PC-3 (cell line): ENCODE measurements around the gene PIGT. TPM values are rescaled to one million over a fixed set of nuclear protein-coding genes. Genes with fewer than 3 reads are reported as not detected.

ENCODE experiments used
- ATAC-seq: fragments of 200-7000 bp; cut with Tn5 transposase; 2 replicates; pipeline ENCODE4 v1.9.1; 2020; ENCODE audit warnings: mild to moderate bottlenecking, moderate library complexity
- BruUV-seq: library from RNA; stranded (reverse); fragments of 400-500 nt; replicated peaks from 2 replicates; lab custom pipeline; 2021; lab: Mats Ljungman, UMichigan
- CTCF ChIA-PET: fragments of 300-600 bp; sonication (Branson Sonifier 250); formaldehyde crosslinking; loops from one replicate; lab custom pipeline; 2022; ENCODE audit warnings: antibody characterized with exemption; lab: Charles Lee
- POLR2A ChIA-PET: fragments of 300-600 bp; sonication (Branson Sonifier 250); formaldehyde crosslinking; loops from one replicate; lab custom pipeline; 2022; ENCODE audit warnings: antibody characterized with exemption; ENCODE audit not compliant: unreplicated experiment; lab: Charles Lee
- DNase-seq: peaks from one replicate; pipeline ENCODE4 v3.0.0-alpha.2; 2015
- H2AFZ ChIP-seq: fragments of 300-600 bp; sonication (generic); 2 replicates; pipeline ENCODE4 v1.6.0; 2016; ENCODE audit warnings: antibody characterized with exemption, low read length
- H3F3A ChIP-seq: fragments of 300-600 bp; sonication (generic); one replicate; pipeline ENCODE4 v1.6.0; 2017; ENCODE audit warnings: antibody characterized with exemption, low read length, control low read depth, mild to moderate bottlenecking; ENCODE audit not compliant: unreplicated experiment
- H3K27ac ChIP-seq: fragments of 300-600 bp; sonication (generic); 2 replicates; pipeline ENCODE4 v1.5.1; 2016; ENCODE audit warnings: mild to moderate bottlenecking, low read length
- H3K27me3 ChIP-seq: fragments of 300-600 bp; sonication (generic); 2 replicates; pipeline ENCODE4 v1.6.1; 2016; ENCODE audit warnings: low read length, mixed read lengths
- H3K36me3 ChIP-seq: fragments of 300-600 bp; sonication (generic); 2 replicates; pipeline ENCODE4 v1.6.1; 2016; ENCODE audit warnings: low read depth, mixed run types, low read length, mixed read lengths
- H3K4me1 ChIP-seq: fragments of 300-600 bp; sonication (generic); 2 replicates; pipeline ENCODE4 v1.5.1; 2016; ENCODE audit warnings: low read length; ENCODE audit not compliant: insufficient read depth
- H3K4me2 ChIP-seq: fragments of 300-600 bp; sonication (generic); 2 replicates; pipeline ENCODE4 v1.6.0; 2016; ENCODE audit warnings: low read length
- H3K4me3 ChIP-seq: fragments of 300-600 bp; sonication (generic); 2 replicates; pipeline ENCODE4 v1.5.1; 2016; ENCODE audit warnings: mild to moderate bottlenecking, low read length, mixed read lengths
- H3K79me2 ChIP-seq: fragments of 300-600 bp; sonication (generic); 2 replicates; pipeline ENCODE4 v1.6.1; 2017; ENCODE audit warnings: low read length, mixed read lengths
- H3K9ac ChIP-seq: fragments of 300-600 bp; sonication (generic); 2 replicates; pipeline ENCODE4 v1.6.0; 2016; ENCODE audit warnings: mild to moderate bottlenecking, low read length
- H3K9me2 ChIP-seq: fragments of 300-600 bp; sonication (generic); replicated peaks from 2 replicates; pipeline ENCODE4 v1.6.1; 2016; ENCODE audit warnings: mixed run types, low read length, mixed read lengths
- H3K9me3 ChIP-seq: fragments of 300-600 bp; sonication (generic); 2 replicates; pipeline ENCODE4 v1.6.1; 2016; ENCODE audit warnings: low read length, mixed read lengths
- H4K20me1 ChIP-seq: fragments of 300-600 bp; sonication (generic); 2 replicates; pipeline ENCODE4 v1.6.1; 2016; ENCODE audit warnings: low read length, mixed read lengths
- EZH2 ChIP-seq: fragments of 300-600 bp; sonication (generic); IDR thresholded peaks from one replicate; pipeline ENCODE4 v1.6.1; 2017; ENCODE audit warnings: antibody characterized with exemption, mild to moderate bottlenecking, low read length; ENCODE audit not compliant: unreplicated experiment
- EZH2phosphoT487 ChIP-seq: fragments of 300-600 bp; sonication (generic); IDR thresholded peaks from 2 replicates; pipeline ENCODE4 v1.6.1; 2018; ENCODE audit warnings: mild to moderate bottlenecking, antibody characterized with exemption, low read length, borderline replicate concordance
- intact Hi-C: fragments of 100-400 bp; cut with micrococcal nuclease; formaldehyde crosslinking; loops from 2 replicates; pipeline ENCODE4 v1.9.0; 2023
- total RNA-seq: library from RNA; depleted of rRNA; stranded (reverse); fragments of >200 nt; gene quantifications from 2 replicates; pipeline ENCODE4 v1.2.3, GENCODE V29; 2014
- TF ChIP-seq, protein P1 (sequence below): fragments of 300-600 bp; sonication (generic); conservative IDR thresholded peaks from 2 replicates; pipeline ENCODE4 v1.5.1; 2017; ENCODE audit warnings: antibody characterized with exemption, low read depth, mild to moderate bottlenecking, low read length

Gene PIGT
- total RNA-seq, 1 experiment from 2014 or later = 129 TPM

DNA sequence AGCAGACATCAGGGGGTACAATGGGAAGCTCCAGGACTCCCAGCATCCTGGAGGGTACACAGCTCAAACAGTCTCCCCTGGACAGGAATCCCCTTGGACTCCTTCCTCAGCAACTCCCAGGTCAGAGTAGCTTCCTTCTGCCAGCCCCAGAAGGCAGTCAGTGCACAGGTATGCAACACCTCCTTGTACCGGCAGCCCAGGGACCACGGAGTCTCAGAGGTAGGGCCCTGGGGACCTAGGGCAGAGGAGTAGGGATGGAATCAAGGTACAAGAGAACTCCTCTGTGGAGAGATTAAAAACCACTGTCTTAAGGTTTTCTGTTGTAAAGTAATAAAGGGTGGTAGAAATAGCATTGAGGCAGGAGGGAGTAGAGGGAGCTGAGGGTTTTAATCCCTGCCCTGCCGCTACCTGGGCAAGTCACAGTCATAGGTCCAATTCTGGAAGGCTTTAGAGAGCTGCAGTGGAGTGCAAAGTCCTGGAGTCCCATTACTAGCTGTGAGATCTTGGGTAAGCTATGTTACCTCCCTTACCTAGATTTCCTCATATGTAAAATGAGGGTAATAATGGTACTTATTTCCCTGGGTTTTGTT, 45.3 kb upstream of the PIGT start:
- TF ChIP-seq EZH2 (no peak), EZH2phosphoT487 (no peak)
- TF ChIP-seq, protein P1, sequence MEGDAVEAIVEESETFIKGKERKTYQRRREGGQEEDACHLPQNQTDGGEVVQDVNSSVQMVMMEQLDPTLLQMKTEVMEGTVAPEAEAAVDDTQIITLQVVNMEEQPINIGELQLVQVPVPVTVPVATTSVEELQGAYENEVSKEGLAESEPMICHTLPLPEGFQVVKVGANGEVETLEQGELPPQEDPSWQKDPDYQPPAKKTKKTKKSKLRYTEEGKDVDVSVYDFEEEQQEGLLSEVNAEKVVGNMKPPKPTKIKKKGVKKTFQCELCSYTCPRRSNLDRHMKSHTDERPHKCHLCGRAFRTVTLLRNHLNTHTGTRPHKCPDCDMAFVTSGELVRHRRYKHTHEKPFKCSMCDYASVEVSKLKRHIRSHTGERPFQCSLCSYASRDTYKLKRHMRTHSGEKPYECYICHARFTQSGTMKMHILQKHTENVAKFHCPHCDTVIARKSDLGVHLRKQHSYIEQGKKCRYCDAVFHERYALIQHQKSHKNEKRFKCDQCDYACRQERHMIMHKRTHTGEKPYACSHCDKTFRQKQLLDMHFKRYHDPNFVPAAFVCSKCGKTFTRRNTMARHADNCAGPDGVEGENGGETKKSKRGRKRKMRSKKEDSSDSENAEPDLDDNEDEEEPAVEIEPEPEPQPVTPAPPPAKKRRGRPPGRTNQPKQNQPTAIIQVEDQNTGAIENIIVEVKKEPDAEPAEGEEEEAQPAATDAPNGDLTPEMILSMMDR = no peak
- no peak for ATAC-seq
- intact Hi-C loops = no loop called here
- CTCF ChIA-PET = interaction anchor here (1.3 kb wide), 1 partner anchor 66 kb away, joined by 4 read pairs; no protein-coding TSS in a partner anchor
- Histone ChIP-seq H3K27me3 (no peaks in the 10 kb centered on the region), H4K20me1 (no peaks in the 10 kb centered on the region), H3F3A (no peaks in the 10 kb centered on the region), H3K4me1 (no peaks in the 10 kb centered on the region; the same call in 1 of the 2 replicates), H3K27ac (no peak overlapping the region), H3K4me2 (no peak overlapping the region), H3K36me3 (peaks cover 34% of the 10 kb centered on the region; the same call in 1 of the 2 replicates), H3K79me2 (peaks cover 3% of the 10 kb centered on the region), H3K9me2 (no peaks in the 10 kb centered on the region), H3K4me3 (no peak overlapping the region), H2AFZ (no peak overlapping the region), H3K9me3 (no peaks in the 10 kb centered on the region), H3K9ac (no peak overlapping the region)
- BruUV-seq = no TSS peak
- POLR2A ChIA-PET = no interaction called here
- no peak for DNase-seq

- ChIA-PET POLR2A (no interaction called here), CTCF (interaction anchor here (0.9 to 2.1 kb wide), 3 partner anchors 9 to 65 kb away, joined by 3 to 80 read pairs (median 5); partner anchors contain the start of gene SYS1)
- TF ChIP-seq EZH2phosphoT487 (no peak), EZH2 (no peak)
- TF ChIP-seq, protein P1 = no peak
- DNase-seq (no peak), ATAC-seq (no peak)
- no peaks in the 10 kb centered on the region for H3K79me2 ChIP-seq
- H3K4me3 ChIP-seq = no peak overlapping the region
- H3K9me3 ChIP-seq = no peaks in the 10 kb centered on the region
- no peak overlapping the region for H2AFZ ChIP-seq
- BruUV-seq = no TSS peak
- H3K27me3 ChIP-seq = no peaks in the 10 kb centered on the region
- no peak overlapping the region for H3K27ac ChIP-seq
- intact Hi-C loops = no loop called here
- no peaks in the 10 kb centered on the region; the same call in 1 of the 2 replicates for H3K4me1 ChIP-seq
- H3K4me2 ChIP-seq = no peak overlapping the region
- no peaks in the 10 kb centered on the region for H3F3A ChIP-seq
- no peaks in the 10 kb centered on the region for H3K9me2 ChIP-seq
- no peak overlapping the region for H3K9ac ChIP-seq
- no peaks in the 10 kb centered on the region for H4K20me1 ChIP-seq
- H3K36me3 ChIP-seq = peaks cover 23% of the 10 kb centered on the region; the same call in 1 of the 2 replicates
Observed at GRCh38 chr20:45372241-45372640, 43.7 kb upstream of the PIGT start.
